GM20431 (cell line): Measurements from ENCODE around the gene TMEM170A.
"Not testable (repeated sequence)": the region's sequence is repeated elsewhere in the genome, so short reads cannot be mapped to it uniquely, and the experiment has no call there.

ENCODE experiments used
- in situ Hi-C: fragments of 300-500 bp; cut with MseI, MboI; formaldehyde crosslinking; loops from one replicate; pipeline ENCODE4 v1.15.0; 2020; ENCODE audit warnings: low sequenced_read_pairs; ENCODE audit not compliant: unreplicated experiment

TMEM170A gene

DNA sequence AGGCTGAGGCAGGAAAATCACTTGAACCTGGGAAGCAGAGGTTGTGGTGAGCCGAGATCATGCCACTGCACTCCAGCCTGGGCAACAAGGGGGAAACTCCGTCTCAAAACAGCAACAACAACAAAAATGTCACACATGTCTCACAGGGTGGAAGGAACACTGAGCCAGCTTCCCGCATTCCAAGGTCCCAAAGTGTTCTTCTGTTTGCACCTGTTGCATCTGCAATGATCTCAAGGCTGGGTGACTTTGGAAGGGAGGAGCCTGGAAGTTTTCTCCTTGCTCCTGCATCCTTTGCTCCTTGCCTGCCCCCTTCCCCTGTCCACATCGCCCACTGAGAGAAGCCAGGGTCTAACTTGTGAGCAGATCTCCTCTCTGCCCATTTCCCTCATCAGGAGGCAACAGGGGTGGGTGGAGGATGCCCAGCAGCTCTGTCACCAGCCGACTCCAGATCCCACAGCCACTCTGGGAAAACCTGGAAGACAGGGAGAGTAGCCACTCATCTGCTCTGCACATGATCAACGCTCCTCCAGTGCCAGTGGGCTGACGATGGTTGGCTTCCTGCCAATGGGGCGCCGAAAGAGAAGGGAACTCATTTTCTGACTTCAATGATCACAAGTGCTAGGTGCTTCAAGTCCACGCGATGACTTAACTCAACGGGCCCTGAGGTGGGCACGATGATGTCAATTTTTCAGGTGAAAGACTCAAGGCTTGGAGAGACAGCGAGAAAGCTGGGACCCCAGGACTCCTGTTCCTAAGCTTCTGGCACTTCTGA lies 18.1 kb upstream of the TMEM170A start:
- in situ Hi-C loops = no loop called here

DNA sequence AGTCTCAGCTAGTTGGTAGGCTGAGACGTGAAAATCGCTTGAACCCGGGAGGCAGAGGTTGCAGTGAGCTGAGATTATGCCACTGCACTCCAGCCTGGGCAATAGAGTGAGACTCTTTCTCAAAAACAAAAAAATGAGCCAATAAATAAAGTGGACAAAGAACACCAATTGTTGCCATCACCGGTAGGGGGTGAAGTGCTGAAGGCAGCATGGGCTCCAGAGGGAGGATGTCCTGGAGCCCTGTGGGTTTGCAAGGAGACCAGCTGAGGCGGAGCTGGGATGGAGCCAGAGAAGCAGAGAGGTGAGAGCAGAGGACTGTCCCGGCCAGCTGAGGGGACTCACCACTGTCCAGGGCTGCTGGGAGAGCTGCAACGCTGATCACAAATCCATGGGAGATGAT lies 17.0 kb upstream of the TMEM170A start:
- in situ Hi-C loops = no loop called here

DNA sequence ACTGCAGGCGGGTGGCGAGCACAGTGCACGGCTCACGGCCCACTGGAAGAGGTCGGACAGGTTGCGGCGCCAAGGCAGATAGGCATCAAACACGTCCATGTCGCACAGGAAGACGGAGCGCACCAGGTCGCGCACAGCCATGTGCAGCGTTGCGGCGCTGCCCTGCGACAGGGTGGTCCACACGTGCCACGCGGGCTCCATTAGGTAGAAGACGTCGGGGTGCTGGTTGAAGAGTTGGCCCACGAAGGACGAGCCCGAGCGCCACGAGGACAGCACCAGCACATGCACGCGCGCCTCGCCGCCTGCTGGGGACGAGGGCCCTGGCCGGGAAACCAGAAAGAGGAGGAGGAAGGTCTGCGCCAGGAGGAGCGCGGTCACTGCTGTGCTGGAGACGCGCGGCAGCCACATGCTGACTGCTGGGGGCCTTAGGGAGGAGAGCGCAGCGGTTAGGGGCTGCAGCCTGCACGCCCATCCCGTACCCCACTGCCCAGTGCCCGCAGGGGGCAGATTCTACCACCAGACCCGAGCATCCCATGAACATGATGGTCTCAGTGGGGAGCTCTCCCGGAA lies 15.0 kb upstream of the TMEM170A start:
- in situ Hi-C loops = loop anchor here (10.0 kb wide), 1 partner anchor 285 kb away; no protein-coding TSS in a partner anchor

DNA sequence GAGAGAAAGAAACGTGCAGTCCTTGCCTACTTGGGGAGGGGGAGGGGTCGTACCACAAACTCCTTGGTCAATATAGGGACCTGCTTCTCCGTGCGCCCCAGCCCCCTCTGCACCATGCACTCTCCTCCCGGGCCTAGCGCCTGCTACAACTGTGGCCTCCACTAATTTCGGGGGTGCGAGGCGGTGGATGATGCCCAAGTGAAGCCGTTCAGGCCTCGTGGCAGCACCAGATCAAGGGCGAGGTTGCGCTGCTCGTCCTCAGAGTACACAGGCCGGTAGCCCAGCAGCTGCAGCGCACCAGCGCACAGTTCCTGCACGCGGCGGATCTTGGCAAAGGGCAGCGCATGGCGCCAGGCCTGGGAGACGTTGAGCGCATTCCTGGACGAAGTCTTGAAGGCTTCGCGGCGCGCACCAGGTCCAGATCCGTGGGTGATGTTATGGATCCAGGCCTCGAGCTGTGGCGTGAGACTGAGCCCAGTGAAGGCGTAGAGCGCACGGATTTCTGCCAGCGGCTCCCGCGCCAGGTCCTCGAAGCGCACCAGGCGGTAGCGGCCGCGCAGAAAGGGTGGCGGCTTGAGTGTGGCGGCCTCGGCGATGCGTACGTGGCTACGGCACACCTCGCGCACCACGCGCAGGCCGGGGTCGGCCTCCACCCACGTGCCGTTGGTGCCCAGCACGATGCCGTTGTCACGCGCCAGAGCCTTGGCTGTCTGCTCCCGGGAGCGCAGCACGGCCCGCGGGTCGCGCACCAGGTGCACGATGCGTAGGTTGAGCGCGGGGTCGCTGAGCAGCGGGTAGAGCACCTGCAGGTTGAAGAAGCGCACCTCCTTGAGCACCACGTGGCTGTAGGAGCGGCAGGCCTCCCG lies 14.2 kb upstream of the TMEM170A start:
- in situ Hi-C loops = loop anchor here (10.0 kb wide), 1 partner anchor 286 kb away; no protein-coding TSS in a partner anchor

DNA sequence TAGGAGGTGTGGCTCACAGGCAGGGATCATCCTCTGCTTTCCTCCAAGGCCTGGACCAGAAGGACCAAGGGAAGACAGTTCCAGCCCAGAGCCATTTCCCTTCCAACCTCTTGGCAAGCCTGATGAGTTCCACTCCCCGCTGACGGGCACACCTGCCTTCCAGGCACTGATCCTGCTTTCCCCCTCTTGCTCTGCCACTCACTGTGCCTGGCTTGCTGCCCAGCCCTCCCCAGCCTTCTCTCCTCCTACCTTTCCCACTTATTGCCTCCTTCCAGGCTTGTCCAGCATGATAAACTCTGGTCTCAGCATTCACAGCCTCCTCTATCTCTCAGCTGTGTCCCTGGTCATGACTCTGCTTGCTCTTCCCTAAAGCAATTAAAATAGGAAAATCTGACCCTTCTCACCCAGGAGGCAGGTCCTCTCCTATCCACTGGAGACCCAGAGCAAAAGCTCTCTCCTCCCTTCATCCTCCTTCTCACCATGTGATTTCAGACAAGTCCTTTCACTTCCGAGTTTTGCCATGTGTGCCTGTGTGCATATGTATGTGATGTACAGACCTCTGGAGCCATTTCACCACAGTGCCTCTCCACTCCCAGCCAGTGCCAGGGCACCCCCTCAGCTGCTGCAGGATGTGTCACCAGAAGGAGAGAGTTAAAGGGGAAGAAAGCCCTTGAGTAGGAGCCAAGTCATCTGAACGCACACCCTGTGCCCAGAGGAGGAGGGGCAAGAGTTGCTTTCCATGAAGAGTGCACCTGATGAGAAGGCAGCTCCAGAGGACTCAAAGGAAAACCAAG lies 13.4 kb upstream of the TMEM170A start:
- in situ Hi-C loops = loop anchor here (10.0 kb wide), 1 partner anchor 287 kb away; no protein-coding TSS in a partner anchor

DNA sequence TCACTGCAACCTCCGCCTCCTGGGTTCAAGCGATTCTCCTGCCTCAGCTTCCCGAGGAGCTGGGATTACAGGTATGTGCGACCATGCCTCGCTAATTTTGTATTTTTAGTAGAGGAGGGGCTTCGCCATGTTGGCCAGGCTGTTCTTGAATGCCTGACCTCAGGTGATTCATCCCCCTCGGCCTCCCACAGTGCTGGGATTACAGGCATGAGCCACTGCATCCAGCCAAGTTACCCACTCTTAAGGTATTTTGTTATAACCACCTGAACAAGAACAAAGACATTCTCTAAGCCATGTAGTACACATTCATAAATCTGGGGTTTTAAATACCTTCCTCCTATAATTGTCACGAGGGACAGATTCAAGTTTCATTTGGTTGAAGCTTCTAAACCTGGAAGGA lies 12.3 kb upstream of the TMEM170A start:
- in situ Hi-C loops = loop anchor here (10.0 kb wide), 1 partner anchor 288 kb away; no protein-coding TSS in a partner anchor

DNA sequence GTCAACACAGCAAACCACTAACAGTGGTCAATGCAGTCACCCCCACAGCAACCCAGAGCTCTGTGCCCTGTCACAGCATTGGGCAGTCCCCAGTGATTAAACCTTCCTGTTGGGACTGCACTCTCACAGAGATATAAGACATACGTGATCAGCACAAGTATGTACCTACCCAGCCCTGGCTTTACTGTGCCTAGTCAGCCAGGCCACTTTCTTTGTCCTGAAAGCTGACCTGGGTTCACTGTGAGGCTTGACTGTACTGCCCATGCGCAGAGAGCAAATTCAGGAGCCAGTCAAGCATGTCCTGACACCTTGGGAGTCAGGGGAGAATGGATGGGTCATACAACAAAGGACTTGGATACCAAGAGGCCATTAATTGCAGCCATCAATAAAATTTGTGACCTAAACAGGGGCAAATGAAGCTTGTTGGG lies 10.9 kb upstream of the TMEM170A start:
- in situ Hi-C loops = loop anchor here (10.0 kb wide), 1 partner anchor 289 kb away; no protein-coding TSS in a partner anchor

DNA sequence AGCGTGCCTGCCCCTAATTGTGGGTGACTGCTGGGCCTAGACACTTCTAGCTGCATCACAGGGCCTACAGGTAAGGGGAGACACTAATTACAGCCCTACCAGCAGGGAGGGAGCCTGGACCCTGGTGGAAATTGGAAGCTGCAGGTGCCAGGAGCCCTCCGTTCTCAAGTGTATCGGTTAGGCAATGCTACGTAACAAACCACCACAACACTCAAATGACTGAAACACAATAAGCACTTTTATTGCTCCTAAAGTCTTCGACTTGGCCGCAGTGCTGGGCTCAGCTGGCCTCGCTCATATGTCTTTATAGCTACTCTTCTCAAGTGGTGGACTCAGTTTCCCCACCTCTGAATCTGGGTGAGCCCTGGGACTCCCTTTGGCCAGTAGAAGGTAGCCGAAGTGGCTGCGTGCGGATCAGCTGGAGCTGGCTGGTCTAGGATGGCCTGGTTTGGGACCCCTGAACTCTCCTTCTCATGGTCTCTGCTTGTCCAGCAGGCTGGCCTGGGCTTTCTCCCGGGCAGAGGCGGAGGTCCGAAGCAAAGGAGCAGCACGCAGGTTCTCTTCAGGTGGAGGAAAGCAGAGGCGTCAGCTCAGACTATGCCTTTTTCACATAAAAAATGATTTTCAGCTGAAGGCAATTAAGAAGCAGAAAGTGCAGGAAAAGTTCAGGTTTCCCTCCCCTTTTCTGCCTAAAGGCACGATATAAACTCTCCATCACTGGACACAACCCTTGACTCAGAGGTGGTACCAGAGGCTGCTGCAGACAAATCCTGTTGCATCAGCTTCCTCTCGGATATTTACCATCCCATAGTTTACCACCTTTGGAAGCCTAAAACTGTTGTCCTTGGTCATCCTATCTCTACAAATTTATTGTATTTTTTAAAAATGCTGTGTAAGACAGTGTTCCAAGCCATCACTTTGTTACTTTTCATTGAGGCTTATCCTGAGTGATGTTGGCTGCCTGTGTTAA lies 8.7 kb upstream of the TMEM170A start:
- in situ Hi-C loops = loop anchor here (10.0 kb wide), 1 partner anchor 292 kb away; no protein-coding TSS in a partner anchor

DNA sequence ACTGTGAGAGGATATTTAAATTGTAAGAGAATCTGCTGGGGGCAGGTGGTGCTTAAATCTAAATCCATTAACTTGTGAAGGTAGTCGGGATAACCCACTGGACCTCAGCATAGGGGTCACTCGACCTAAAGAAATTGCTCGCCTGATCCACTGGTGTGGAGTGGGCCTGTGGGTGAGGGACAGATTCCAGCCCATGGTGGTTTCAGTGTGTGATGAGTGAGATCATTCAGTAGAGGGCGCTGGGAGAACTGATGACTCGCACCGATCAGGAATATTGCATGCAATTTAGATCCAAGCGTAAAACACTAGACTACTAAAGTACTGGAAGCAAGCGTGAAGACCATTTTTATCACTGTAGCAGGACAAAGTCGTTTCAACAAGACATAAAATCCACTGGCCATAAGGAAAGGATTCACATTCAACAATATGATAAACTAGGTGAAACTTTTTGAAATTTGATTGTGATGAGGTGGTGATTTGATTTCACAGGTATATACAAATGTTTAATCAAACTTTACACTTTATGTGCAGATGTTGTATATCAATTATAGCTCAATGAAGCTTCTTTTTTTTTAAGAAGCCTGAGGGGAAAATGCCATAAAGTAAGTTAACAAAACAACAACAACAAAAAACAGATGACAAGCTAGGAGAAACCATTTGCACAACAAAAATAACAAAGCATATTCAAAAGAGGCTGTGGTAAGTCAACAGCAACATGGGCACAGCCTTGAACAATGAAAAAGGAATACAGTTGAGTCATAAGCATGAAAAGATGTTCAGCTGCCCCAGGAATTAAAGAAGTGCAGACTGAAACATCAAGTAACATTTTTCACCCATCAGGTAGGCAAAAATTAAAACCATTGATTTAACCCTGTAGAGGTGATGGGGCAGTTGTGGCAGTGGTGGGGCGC lies 7.5 kb upstream of the TMEM170A start:
- in situ Hi-C loops = loop anchor here (10.0 kb wide), 1 partner anchor 293 kb away; no protein-coding TSS in a partner anchor

DNA sequence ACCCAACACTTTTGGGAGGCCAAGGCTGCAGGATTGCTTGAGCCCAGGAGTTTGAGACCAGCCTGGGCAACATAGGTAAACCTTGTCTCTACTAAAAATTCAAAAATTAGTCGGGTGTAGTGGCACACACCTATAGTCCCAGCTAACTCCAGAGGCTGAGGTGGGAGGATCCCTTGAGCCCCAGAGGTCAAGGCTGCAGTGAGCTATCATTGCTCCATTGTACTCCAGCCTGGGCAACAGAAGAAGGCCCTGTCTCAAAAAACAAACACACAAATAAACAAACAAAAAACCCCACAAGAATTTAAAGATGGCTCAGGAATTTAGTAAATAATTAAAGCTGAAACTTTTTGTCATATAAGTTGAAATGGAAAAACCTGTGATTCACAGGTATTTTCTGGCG lies 2.3 kb upstream of the TMEM170A start:
- in situ Hi-C loops = no loop called here

DNA sequence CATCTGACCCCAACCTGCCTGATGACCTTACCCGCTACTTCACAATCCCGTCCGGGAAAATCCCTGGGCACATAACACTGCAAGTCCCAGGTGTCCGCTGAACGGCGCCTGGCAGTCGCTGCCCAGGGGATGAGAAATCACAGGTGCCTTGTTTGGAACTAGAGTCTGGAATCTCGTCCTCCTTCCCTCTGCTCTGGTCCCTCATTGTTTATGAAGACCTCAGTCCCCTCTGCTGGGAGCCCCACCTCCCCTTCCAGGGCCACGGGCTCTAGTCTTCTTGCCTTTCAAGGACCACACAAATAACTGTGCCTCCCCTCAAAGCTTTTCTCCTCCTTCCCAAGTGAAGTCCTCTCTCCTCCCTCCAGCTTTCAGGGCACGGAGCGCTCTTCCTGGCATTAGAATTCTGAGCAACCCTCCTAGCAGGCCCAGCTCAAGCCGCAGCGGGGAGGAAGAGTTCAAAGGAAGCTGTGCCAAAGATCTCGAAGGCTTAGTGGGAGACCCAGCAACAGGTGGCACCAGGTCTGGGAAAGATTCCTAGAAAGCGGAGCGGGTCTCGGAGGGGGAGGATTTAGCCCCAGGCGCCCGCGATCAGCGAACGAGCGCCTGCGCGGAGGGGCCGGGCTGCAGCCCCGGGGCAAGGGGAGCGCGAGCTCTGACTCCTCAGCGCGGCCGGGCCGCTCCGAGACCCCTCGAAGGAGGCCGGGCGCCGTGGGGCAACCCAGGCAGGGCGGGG lies 934 bp downstream of the TMEM170A start:
- in situ Hi-C loops = not testable (repeated sequence)

DNA sequence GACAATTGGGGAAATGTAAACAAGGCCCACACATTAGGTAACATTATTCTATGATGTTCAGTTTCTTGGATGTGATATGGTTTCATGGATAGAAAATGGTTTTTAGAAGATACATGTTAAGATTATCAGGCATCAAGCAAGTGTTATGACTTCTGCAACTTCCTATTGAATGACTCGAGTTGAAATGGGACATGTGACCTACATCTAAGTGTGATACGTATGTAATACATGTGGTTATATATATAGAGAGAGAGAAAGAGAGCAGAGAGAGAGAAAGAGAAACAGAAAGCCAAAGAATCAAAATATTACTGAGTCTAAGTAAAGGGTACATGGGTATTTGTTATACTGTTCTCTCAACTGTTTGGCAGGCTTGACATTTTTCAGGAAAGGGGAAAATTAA lies 1.7 kb downstream of the TMEM170A start:
- in situ Hi-C loops = no loop called here

DNA sequence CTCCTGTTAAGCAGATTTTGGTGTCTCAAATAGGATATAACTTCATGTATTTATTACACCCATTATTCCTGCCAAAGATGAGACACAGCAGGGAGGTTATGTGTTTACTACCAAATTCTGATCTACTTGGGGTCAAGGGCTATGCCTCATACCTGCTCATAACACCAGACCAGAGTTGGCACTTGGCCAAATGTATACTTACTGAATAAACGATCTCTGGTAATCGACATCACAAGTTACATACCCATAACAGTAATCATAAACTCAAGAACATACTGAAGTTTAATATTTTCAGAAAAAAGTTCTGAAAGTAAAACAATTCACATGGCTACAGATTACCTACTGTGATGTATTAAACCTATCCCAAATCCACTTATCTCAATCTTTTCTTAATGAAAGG lies 2.9 kb downstream of the TMEM170A start:
- in situ Hi-C loops = no loop called here

DNA sequence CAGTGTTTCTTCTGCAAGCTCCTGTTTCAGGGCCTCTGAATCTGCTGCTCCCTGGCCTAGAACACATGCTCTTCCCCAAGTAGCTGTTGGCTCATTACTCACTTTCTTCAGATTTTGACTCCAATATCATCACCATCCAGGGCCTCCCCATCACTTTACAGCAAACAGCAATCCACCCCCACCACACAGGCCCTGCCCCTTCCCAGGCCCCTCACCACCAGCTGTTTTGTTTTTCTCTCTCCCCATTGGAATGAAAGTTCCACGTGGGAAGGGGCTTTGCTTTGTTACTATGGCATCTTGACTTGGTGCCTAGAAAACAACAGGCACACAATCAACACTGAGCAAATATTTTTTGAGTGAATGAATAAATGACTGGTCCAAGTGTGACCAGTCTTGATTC lies 4.0 kb downstream of the TMEM170A start:
- in situ Hi-C loops = no loop called here

DNA sequence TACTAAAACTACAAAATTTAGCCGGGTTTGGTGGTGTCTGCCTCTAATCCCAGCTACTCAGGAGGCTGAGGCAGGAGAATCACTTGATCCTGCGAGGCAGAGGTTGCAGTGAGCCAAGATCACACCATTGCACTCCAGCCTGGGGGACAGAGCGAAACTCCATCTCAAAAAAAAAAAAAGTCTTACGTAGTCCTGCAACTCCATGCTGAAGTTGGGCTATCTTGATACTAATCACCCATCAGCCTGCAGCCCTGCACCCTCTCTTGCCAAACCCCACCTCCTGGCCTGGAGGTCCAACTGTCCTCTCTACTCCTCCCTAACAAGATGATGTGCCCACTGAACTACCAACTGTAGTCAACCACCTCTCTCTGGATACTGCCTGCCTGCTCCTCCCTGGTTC lies 4.8 kb downstream of the TMEM170A start:
- in situ Hi-C loops = no loop called here

DNA sequence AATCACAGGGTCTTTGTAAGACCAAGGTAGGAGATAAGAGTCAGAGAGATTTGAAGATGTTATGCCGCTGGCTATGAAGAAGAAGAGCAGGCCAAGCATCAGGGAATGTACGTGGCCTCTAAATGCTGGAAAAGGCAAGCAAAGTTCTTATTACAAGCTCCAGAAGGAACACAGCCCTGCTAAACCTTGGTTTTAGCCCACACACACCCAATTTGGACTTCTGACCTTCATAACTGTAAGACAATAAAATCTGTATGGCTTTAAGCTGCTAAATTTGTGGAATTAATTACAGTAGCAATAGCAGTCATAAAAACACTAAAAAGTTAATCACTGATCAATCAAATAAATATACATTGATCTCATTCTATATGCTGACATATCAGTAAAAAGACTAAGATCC lies 6.0 kb downstream of the TMEM170A start:
- in situ Hi-C loops = no loop called here

DNA sequence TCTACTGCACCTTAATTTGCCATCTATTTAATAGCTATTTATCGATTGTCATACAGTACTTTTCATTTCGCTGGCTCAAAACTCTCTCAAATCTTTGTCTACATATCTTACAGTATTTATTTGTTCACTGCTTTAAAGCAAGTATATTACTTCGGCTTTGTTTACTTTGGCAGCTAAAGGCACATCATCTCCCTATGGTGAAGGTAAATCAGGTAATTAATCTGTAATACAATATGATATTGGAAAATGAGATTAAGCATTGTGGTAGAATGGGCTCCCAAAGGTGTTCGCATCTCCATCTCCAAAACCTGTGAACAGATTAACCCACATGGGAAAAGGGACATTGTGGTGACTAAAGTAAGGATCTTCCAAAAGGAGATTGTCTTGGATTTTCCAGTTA lies 6.5 kb downstream of the TMEM170A start:
- in situ Hi-C loops = no loop called here
